BJ (cell line): ENCODE measurements around the gene CNST. TPM values are rescaled to one million over a fixed set of nuclear protein-coding genes. Genes with fewer than 3 reads are reported as not detected.
"Not testable (repeated sequence)": the region's sequence is repeated elsewhere in the genome, so short reads cannot be mapped to it uniquely, and the experiment has no call there.

Experiments
- CTCF ChIA-PET: fragments of 350-600 bp; formaldehyde crosslinking; extraction: SDS; loops from one replicate; lab custom pipeline; 2021; ENCODE audit warnings: antibody characterized with exemption, inconsistent platforms; lab: Yijun Ruan, JAX
- POLR2A ChIA-PET: fragments of 300-600 bp; sonication (Branson Sonifier 250); formaldehyde crosslinking; extraction: SDS; loops from one replicate; lab custom pipeline; 2021; ENCODE audit warnings: antibody characterized with exemption; lab: Charles Lee
- DNase-seq: peaks from one replicate; pipeline ENCODE4 v3.0.0-alpha.2; 2011; ENCODE audit warnings: low read depth
- H3K27me3 ChIP-seq: 2 replicates; pipeline ENCODE4 v1.6.0; 2011; ENCODE audit warnings: low read length; ENCODE audit not compliant: control insufficient read depth, insufficient read depth
- H3K36me3 ChIP-seq: 2 replicates; pipeline ENCODE4 v1.5.1; 2011; ENCODE audit warnings: low read length; ENCODE audit not compliant: control insufficient read depth, insufficient read depth
- H3K4me3 ChIP-seq: 2 replicates; pipeline ENCODE4 v1.5.1; 2011; ENCODE audit warnings: low read depth, mild to moderate bottlenecking, control low read depth, low read length
- CTCF ChIP-seq: IDR thresholded peaks from 2 replicates; pipeline ENCODE4 v1.5.1; 2011; ENCODE audit warnings: low read depth, mild to moderate bottlenecking, control low read depth, inconsistent platforms, low read length, moderate library complexity; ENCODE audit not compliant: insufficient read depth
- polyA plus RNA-seq: library from polyadenylated mRNA; depleted of rRNA; stranded (reverse); fragments of >200 nt; gene quantifications from 2 replicates; pipeline ENCODE4 v1.2.3, GENCODE V29; 2011

Gene CNST
- polyA plus RNA-seq, 1 experiment: 29.7 TPM

DNA sequence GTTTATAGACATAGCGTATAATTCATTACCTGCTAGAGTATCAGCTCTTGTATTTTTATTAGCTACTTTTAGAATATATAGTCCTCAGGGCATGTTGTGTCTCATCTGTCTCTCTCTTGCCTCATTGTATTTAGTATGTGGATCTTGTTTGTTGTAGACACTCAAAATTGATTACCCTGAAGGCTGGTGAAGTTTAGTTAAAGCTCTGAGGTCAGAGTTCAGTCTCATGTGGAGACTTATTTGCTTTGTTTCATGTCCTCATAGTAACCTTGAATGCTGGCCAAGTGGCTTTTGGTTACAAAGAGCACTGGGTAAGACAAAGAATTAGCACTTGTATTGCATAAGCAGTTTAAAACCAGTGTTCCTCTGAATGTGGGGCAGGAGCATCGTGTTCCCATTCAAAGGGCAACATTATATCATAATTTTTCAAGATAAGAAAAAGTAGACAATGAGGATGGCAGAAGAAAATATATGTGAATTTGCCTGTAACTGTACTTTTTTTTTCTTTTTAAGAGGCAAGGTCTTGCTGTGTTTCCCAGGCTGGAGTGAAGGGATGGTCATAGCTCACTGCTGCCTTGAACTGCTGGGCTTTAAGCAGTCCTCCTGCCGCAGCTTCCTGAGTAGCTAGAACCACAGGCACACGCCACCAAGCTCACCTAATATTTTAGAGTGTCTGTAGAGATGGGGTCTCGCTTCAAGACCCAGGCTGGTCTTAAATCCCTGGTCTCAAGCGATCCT, 17.4 kb downstream of the CNST start:
- ChIA-PET CTCF (no interaction called here), POLR2A (interaction anchor here (0.5 kb wide), 1 partner anchor 41 kb away, joined by 3 read pairs; no protein-coding TSS in a partner anchor)
- DNase-seq: no peak
- H3K4me3 ChIP-seq: no peak overlapping the region
- no peaks in the 10 kb centered on the region for H3K27me3 ChIP-seq
- TF ChIP-seq CTCF: no peak
- peaks cover 1% of the 10 kb centered on the region; the same call in 1 of the 2 replicates for H3K36me3 ChIP-seq

DNA sequence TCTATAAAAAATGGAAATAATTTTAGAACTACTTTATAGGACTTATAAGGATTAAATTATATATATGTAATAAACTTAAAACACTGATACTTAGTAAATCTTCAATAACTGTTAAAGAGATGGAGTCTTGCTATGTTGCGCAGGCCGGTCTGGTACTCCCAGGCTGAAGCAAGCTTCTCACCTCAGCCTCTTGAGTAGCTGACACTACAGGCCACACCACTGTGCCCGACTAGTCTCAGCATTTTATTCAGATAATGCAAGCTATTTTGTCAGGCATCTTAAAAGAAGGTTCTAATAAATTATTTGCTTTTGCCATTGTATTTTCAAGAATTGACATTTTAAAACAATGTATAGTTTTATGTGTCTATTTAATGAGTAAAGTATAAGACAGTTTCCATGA, 20.8 kb downstream of the CNST start:
- H3K27me3 ChIP-seq: no peaks in the 10 kb centered on the region
- POLR2A ChIA-PET: no interaction called here
- TF ChIP-seq CTCF: no peak
- CTCF ChIA-PET: no interaction called here
- no peak overlapping the region for H3K4me3 ChIP-seq
- DNase-seq: no peak
- peaks cover 1% of the 10 kb centered on the region; the same call in 1 of the 2 replicates for H3K36me3 ChIP-seq

- no peak for DNase-seq
- POLR2A ChIA-PET: no interaction called here
- H3K4me3 ChIP-seq: no peak overlapping the region
- H3K27me3 ChIP-seq: no peaks in the 10 kb centered on the region
- peaks cover 1% of the 10 kb centered on the region; the same call in 1 of the 2 replicates for H3K36me3 ChIP-seq
- CTCF ChIA-PET: no interaction called here
- no peak for TF ChIP-seq CTCF
Measured at GRCh38 chr1:246587606-246588005, 21.4 kb downstream of the CNST start.

- no peaks in the 10 kb centered on the region for H3K27me3 ChIP-seq
- CTCF ChIA-PET: no interaction called here
- POLR2A ChIA-PET: no interaction called here
- TF ChIP-seq CTCF: no peak
- peaks cover 1% of the 10 kb centered on the region; the same call in 1 of the 2 replicates for H3K36me3 ChIP-seq
- no peak overlapping the region for H3K4me3 ChIP-seq
- DNase-seq: no peak
Measured at GRCh38 chr1:246588159-246588721, 22.0 kb downstream of the CNST start.

DNA sequence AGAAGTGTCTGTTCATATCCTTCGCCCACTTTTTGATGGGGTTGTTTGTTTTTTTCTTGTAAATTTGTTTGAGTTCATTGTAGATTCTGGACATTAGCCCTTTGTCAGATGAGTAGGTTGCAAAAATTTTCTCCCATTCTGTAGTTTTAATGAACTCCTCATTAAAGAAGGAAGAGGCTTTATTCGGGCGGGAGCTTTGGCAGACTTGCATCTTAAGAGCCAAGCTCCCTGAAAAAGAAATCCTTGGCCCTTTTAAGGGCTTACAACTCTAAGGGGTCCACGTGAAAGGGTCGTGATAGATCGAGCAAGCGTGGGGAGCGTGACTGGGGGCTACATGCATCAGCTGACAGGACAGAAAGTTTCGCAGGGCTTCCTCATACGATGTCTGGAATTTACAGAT, 23.7 kb downstream of the CNST start:
- CTCF ChIA-PET, H3K36me3 ChIP-seq, POLR2A ChIA-PET, H3K27me3 ChIP-seq, H3K4me3 ChIP-seq, DNase-seq: not testable (repeated sequence)
